ENCODE measurements around the gene NEU3. TPM values are rescaled to one million over a fixed set of nuclear protein-coding genes. Genes with fewer than 3 reads are reported as not detected.

NEU3 gene
- total RNA-seq, 1 experiment from 2014 or later: 16.4 TPM

- H3K4me3 Mint-ChIP-seq: peak overlapping the region; percentile 99
- ChIA-PET POLR2A (interaction anchor here (0.5 to 2.0 kb wide), 4 partner anchors 18 to 628 kb away, joined by 3 to 8 read pairs (median 4); partner anchors contain the start of gene NEU3), CTCF (interaction anchor here (1.0 to 2.1 kb wide), 3 partner anchors 18 to 74 kb away, joined by 3 to 6 read pairs (median 5); no protein-coding TSS in a partner anchor)
- no peak for TF ChIP-seq NR3C1 (CRISPR knock-in tag; conservative IDR thresholded peaks at IDR 0.05; ENCODE audit: low read depth)
- 0 out of 2 replicates have a peak, but pooled peaks have one; percentile 31 for TF ChIP-seq JUN (CRISPR knock-in tag; IDR thresholded peaks at IDR 0.05)
- no peak for TF ChIP-seq SP1 (CRISPR knock-in tag; conservative IDR thresholded peaks at IDR 0.05)
- TF ChIP-seq IRF2 (CRISPR knock-in tag; IDR thresholded peaks at IDR 0.05; ENCODE audit: borderline replicate concordance, low read depth): no peak
- TF ChIP-seq ZBTB21 (CRISPR knock-in tag; IDR thresholded peaks at IDR 0.05; ENCODE audit: borderline replicate concordance): no peak
- H3K36me3 Mint-ChIP-seq: peaks cover 6% of the 10 kb centered on the region; the same call in 1 of the 2 replicates
- H3K4me1 Mint-ChIP-seq: peaks cover 17% of the 10 kb centered on the region
- H3K27me3 Mint-ChIP-seq (ENCODE audit: low read depth): no peaks in the 10 kb centered on the region
- DNase-seq (ENCODE audit: low spot score) (no peak), ATAC-seq (peak; percentile 11)
- no peaks in the 10 kb centered on the region for H3K9me3 Mint-ChIP-seq
- H3K27ac Mint-ChIP-seq: peak overlapping the region; percentile 95
Observed at GRCh38 chr11:74948546-74948897, 40.2 kb upstream of the NEU3 start.

- ATAC-seq: peak; percentile 97
- peak; percentile 98 for DNase-seq (ENCODE audit: low spot score)
- ChIA-PET CTCF (interaction anchor here (1.0 to 2.1 kb wide), 4 partner anchors 18 to 74 kb away, joined by 3 to 7 read pairs (median 6); no protein-coding TSS in a partner anchor), POLR2A (interaction anchor here (0.6 to 2.0 kb wide), 3 partner anchors 19 to 628 kb away, joined by 3 to 8 read pairs (median 3); partner anchors contain the start of gene NEU3)
- H3K27ac Mint-ChIP-seq: peak within 1 kb of the TSS; percentile 98
- H3K4me3 Mint-ChIP-seq: peak within 1 kb of the TSS; percentile 99
- no peaks in the 10 kb centered on the region for H3K9me3 Mint-ChIP-seq
- no peaks in the 10 kb centered on the region for H3K27me3 Mint-ChIP-seq (ENCODE audit: low read depth)
- H3K36me3 Mint-ChIP-seq: peaks cover 7% of the 10 kb centered on the region; the same call in 1 of the 2 replicates
- peaks cover 17% of the 10 kb centered on the region for H3K4me1 Mint-ChIP-seq
- TF ChIP-seq FOXP1 (CRISPR knock-in tag; IDR thresholded peaks at IDR 0.05; ENCODE audit: borderline replicate concordance) (peak; percentile 55; the same call in 1 of the 2 replicates), ZNF416 (CRISPR knock-in tag; IDR thresholded peaks at IDR 0.05) (no peak), ARID4B (CRISPR knock-in tag; IDR thresholded peaks at IDR 0.05; ENCODE audit: borderline replicate concordance) (peak; percentile 90; the same call in 1 of the 2 replicates), ZNF263 (CRISPR knock-in tag; IDR thresholded peaks at IDR 0.05; ENCODE audit: low read depth) (no peak), PRDM15 (CRISPR knock-in tag; IDR thresholded peaks at IDR 0.05) (no peak), NFE2L1 (CRISPR knock-in tag; IDR thresholded peaks at IDR 0.05) (0 out of 2 replicates have a peak, but pooled peaks have one; percentile 40), SMAD3 (CRISPR knock-in tag; IDR thresholded peaks at IDR 0.05; ENCODE audit: borderline replicate concordance) (no peak), GTF2I (CRISPR knock-in tag; conservative IDR thresholded peaks at IDR 0.05) (no peak), ZNF219 (CRISPR knock-in tag; IDR thresholded peaks at IDR 0.05; ENCODE audit: borderline replicate concordance) (no peak), USF2 (CRISPR knock-in tag; IDR thresholded peaks at IDR 0.05) (peak; percentile 96), RELA (CRISPR knock-in tag; IDR thresholded peaks at IDR 0.05; ENCODE audit: borderline replicate concordance) (peak; percentile 47; the same call in 1 of the 2 replicates), ZMAT4 (CRISPR knock-in tag; IDR thresholded peaks at IDR 0.05) (no peak), RORB (CRISPR knock-in tag; IDR thresholded peaks at IDR 0.05) (no peak), NR2C2 (CRISPR knock-in tag; IDR thresholded peaks at IDR 0.05) (no peak), CDX4 (CRISPR knock-in tag; IDR thresholded peaks at IDR 0.05; ENCODE audit: borderline replicate concordance) (no peak), ATF2 (CRISPR knock-in tag; IDR thresholded peaks at IDR 0.05; ENCODE audit: borderline replicate concordance, low read depth) (no peak), FOXJ3 (CRISPR knock-in tag; IDR thresholded peaks at IDR 0.05; ENCODE audit: borderline replicate concordance) (no peak)
Observed at GRCh38 chr11:74948898-74949752, 39.6 kb upstream of the NEU3 start, which contains the start of the genes SPCS2 and XRRA1. Gene SPCS2, plus strand, starts transcription at chr11:74949266. Its CDS starts 20 bp downstream, at chr11:74949286. Gene XRRA1, minus strand, starts transcription at chr11:74949091. Its CDS starts 8,213 bp downstream, at chr11:74940878.

Measured in WTC11 (cell line).